Stimulated activated CD4-positive, alpha-beta T cell treated with anti-CD3 and anti-CD28 coated beads, Interleukin-2, amount 100 ng/mL, for 24 hours (primary cell): ENCODE measurements around the gene MEIG1.
"Not testable (repeated sequence)": the region's sequence is repeated elsewhere in the genome, so short reads cannot be mapped to it uniquely, and the experiment has no call there.

Experiments used
- DNase-seq, 2 donors: peaks; one replicate each; pipeline ENCODE4 v3.0.0-alpha.2; 2020

The MEIG1 gene

GRCh38 chr10:14959221-14960057 is at the start of gene MEIG1:
TSS of gene MEIG1 (plus strand) at chr10:14959388. CDS start at chr10:14966469, 7,081 bp downstream.
- peak; percentile 95 for DNase-seq

DNA sequence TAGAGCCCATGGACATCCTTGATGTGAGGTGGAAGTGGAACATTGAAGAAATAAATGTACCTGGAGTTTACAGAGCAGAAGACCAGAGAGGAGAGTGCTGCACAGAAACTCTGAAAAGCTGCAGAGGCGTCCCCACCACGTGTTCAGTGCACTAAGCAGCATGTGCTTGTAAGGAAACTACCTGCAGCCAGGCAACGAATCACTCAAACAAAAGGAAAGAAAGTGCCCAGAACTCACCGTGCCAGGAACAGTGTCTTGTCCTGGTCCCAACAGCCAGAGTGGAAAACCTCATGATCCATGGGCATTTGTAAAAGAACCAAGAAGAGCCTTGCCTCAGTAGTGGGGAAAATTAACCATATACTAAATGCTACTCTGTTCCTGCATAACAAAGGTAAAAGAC is 48.2 kb upstream of the MEIG1 start:
- DNase-seq: no peak

GRCh38 chr10:14911801-14912200 is 47.4 kb upstream of the MEIG1 start:
- no peak for DNase-seq

DNA sequence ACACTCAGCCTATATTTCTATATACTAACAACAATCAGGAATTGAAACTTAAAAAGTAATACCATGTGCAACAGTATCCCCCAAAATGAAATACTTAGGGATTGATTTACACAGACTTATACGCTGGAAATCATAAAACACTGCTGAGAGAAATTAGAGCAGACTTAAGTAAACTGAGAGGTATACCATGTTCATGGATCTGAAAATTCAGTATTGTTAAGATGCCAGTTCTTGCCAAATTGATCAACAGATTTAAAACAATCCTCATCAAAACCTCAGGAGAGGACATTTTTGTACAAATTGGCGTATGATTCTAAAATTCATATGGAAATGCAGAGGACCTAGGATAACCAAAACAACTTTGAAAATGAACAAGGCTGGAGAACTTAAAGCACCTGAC is 42.6 kb upstream of the MEIG1 start:
- DNase-seq: no peak

DNA sequence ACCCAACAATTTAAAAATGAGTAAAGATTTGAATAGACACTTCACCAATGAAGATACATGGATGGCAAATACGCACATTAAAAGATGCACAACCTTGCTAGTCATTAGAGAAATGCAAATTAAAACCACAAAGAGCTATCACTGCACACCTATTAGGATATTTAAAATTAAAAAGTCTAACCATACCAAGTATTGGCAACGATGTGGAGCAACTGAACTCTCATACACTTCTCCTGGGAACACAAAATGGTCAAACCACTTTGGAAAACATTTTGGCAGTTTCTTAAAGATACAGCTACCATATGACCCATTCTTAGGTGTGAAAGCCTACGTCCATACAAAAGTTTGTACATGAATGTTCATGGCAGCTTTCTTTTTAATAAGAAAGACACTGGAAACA is 41.4 kb upstream of the MEIG1 start:
- no peak for DNase-seq

- DNase-seq: no peak
These were observed 40.2 kb upstream of the MEIG1 start for GRCh38 chr10:14918964-14919363.

DNA sequence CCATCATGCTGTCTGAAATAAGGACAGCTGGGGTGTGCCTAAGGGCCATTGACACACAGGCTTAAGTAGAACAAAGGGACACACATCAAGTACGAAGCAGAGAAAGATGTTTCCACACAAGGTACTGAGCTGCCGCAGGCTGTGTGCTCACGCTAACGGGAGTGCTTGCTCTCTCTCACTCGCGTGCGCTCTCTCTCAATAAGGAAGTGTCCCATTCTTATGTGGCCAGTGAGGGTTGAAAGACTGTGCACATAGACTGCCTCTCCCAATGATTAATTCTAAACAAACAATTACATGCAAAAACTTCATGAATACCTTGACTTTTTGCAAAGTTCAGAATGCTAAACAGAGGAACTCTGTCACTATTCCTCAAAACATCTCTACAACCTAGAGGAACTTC is 35.2 kb upstream of the MEIG1 start:
- DNase-seq: no peak

GRCh38 chr10:14925268-14925667 is 33.9 kb upstream of the MEIG1 start:
- DNase-seq: no peak

GRCh38 chr10:14926061-14926470 is 33.1 kb upstream of the MEIG1 start:
- no peak for DNase-seq

- no peak for DNase-seq
These were observed 32.3 kb upstream of the MEIG1 start for GRCh38 chr10:14926722-14927416.

DNA sequence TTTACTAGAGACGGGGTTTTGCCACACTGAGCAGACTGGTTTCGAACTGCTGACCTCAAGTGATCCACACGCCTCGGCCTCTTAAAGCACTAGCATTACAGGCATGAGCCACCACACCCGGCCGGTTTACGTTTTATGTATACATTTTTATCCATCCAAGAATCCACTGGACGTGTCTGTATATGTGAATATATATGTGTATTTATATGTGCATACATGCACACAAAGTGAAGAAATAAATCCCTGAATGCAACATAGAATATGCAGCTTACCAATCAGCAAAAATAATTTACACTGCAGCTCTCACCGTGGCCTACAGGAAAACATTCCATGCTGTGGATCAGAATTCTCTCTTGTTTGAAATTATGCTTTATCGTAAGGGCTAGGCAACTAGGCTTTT is 28.6 kb upstream of the MEIG1 start:
- DNase-seq: no peak

GRCh38 chr10:14936584-14936983 is 22.6 kb upstream of the MEIG1 start:
- DNase-seq: no peak

DNA sequence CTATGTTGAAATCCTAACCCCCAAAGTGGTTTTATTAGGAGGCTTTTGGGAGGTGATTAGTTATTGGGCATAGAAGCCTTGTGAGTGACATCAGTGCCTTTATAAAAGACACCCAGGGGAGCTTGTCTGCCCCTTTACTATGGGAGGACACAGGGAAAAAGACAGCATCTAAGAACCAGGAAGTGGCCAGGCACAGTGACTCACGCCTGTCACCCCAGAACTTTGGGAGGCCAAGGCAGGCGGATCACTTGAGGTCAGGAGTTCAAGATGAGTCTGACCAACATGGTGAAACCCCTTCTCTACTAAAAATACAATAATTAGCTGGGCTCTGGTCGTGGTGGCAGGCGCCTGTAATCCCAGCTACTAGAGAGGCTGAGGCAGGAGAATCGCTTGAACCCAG is 20.2 kb upstream of the MEIG1 start:
- peak in 1 of 2 donors; percentile 24 for DNase-seq

- DNase-seq: not testable (repeated sequence)
These were observed 16.8 kb upstream of the MEIG1 start for GRCh38 chr10:14942147-14942949.

- DNase-seq: not testable (repeated sequence)
These were observed 16.2 kb upstream of the MEIG1 start for GRCh38 chr10:14942950-14943338.

- no peak for DNase-seq
These were observed 14.1 kb upstream of the MEIG1 start for GRCh38 chr10:14945108-14945507.

DNA sequence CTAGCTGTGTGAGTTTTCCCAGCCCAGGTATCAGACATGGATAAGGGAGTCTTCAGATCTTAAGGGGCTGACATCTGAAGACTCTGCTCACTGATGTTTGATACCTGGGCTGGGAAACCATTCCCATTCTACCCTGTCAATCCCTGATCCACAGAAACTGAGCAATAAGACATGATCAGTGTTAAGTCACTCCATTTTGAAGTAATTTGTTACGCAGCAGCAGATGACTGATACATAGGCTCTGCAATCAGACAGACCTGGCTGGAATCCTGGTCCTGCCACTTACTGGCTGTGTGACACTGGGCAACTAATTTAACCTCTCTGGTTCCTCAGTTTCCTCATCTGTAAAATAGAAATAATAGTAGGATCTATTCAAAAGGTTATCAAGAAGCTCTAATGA is 11.9 kb upstream of the MEIG1 start:
- DNase-seq: no peak

- no peak for DNase-seq
These were observed 9.9 kb upstream of the MEIG1 start for GRCh38 chr10:14949291-14949690.

DNA sequence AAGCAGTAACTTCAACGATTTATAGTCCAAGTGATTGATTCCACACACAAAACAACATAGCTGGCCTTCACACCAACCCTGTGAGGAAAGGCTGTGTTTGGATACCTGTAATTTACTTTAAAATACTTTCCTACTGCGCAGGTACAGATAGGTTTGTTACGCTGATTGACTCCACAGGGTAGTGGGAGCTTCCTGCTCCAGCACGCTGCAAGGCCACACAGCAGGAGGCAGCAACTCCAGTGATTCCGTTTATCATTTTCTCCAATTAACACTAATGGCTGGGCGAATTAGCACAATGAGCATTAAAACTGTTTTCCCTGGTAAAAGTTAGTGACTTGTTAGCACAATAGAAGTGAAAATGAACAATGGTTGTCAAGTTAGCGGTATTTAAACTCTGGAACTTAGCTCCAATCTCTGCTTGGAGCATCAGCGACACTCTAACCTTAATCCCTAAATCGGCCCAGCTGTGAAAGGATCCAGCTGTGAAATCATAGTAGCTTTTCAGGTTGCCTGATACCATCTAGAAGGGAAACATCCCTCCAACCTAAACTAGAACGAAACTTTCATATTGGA is 6.3 kb upstream of the MEIG1 start:
- no peak for DNase-seq

DNA sequence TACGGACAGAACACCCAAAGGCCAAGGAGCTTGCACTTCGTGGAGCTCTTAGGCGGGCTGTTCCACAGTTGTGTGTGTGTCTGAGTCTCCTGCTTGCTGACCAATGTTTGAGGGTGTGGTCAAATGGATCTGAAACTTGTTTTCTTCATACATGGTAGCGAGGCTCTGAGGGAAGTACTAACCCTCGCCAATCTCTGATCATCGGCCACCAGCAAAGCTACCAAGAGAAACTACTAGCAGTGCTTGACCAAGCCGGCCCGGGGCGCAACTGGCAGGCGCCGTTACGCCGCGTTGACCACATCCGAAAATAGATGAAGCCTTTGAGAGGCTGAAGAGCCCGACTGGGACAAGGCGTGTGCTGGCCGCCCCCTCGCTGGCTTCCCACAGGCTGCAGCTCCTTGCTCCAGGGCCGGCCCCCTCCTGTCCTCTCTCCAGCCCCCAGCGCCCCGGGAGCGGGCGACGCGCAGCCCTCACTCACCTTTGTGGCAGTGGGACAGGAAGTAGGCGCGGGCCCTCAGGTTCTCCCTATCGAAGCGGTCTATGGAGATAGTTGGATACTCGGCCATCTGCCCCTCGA is 5.7 kb upstream of the MEIG1 start:
- DNase-seq: no peak

DNA sequence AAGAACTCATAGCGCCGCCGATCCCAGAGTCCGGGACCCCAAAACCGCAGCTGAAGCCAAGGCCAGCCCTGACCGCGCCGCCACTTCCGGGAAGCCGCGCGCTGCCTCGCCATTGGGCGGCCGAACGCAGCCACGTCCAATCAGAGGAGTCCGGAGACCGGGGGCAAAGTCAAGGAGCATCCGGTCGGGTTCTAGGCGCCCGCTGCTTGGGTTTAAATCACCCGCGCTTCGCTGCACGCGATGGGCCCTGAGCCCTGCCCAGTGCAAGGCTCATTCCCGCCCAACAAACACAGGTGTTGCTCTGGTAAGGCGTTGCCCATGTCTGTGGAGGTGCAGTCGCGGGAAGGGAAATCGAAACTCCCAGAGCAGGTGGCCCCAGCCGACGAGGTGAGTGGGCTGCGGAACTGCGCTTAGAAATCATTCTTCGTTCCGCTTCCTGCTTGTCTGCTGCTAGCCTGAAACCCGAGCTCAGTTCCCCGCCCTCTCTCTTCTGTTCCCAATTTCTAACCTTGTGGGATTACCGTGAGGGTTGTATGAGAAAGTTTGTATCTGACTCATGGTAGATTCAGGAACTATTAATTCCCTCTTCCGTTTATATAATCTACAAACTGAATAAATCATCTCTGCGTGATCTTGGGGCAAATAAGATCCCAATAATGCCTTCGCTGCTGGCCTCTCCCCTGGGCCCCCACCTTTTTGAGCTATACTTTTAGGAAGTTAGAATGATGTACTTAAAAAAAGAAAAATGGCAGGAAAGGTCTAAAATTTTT is 5.0 kb upstream of the MEIG1 start, which contains the start of gene DCLRE1C:
DCLRE1C (minus strand) TSS at position 96 of the 770 bp plus-strand sequence; CDS start at position 10, 86 bp downstream.
- DNase-seq: peak; percentile 88 to 89

GRCh38 chr10:14954934-14955333 is 4.3 kb upstream of the MEIG1 start:
- no peak for DNase-seq
